Measurements from ENCODE around the gene FGFR4. TPM values are rescaled to one million over a fixed set of nuclear protein-coding genes. Genes with fewer than 3 reads are reported as not detected.

FGFR4 gene
- total RNA-seq, 3 donors from 2014 or later (not counting 1 experiment from before 2014, with no cell fraction given) = 0.72 to 1.5 (median 1.3) TPM

DNA sequence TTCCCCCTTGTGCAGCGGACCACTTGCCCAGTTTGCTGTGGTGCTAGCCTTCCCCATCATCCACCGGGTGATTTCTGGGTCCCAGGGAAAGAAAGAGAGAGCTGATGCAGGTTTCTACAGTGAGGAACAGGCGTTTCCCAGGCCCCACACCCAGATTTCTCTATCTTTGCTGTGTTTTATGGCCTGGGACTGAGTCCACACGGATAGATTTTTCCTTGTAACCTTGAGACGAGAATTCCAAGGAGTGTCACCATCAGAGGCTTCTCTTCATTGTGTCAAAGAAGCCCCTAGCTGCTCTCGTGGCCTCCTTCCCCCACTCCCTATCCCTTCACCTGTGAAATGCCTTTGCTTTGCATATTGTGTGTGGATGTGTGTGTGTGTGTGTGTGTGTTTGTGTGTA is 21.2 kb upstream of the FGFR4 start:
- WGBS (ENCODE audit: insufficient coverage) = 97% methylated on average over 5 of the region's 6 CpGs
- no peak for DNase-seq
- Mint-ChIP-seq H3K4me1 (no peaks in the 10 kb centered on the region), H3K36me3 (no peaks in the 10 kb centered on the region), H3K4me3 (no peak overlapping the region), H3K27ac (no peak overlapping the region), H3K27me3 (ENCODE audit: low read depth in 2 of 2) (no peaks in the 10 kb centered on the region), H3K9me3 (no peaks in the 10 kb centered on the region)
- no peak for ATAC-seq
- no peaks in the 10 kb centered on the region for H3K27me3 ChIP-seq (ENCODE audit: control insufficient read depth, insufficient read depth, low read length)
- intact Hi-C loops (cut with micrococcal nuclease) = no loop called here
- no peak overlapping the region for H3K27ac ChIP-seq (ENCODE audit: low read length)
- TF ChIP-seq, protein P1, sequence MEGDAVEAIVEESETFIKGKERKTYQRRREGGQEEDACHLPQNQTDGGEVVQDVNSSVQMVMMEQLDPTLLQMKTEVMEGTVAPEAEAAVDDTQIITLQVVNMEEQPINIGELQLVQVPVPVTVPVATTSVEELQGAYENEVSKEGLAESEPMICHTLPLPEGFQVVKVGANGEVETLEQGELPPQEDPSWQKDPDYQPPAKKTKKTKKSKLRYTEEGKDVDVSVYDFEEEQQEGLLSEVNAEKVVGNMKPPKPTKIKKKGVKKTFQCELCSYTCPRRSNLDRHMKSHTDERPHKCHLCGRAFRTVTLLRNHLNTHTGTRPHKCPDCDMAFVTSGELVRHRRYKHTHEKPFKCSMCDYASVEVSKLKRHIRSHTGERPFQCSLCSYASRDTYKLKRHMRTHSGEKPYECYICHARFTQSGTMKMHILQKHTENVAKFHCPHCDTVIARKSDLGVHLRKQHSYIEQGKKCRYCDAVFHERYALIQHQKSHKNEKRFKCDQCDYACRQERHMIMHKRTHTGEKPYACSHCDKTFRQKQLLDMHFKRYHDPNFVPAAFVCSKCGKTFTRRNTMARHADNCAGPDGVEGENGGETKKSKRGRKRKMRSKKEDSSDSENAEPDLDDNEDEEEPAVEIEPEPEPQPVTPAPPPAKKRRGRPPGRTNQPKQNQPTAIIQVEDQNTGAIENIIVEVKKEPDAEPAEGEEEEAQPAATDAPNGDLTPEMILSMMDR (IDR thresholded peaks at IDR 0.05) = no peak
- peaks cover 29% of the 10 kb centered on the region for H3K36me3 ChIP-seq (ENCODE audit: control insufficient read depth, insufficient read depth, low read length)
- no peaks in the 10 kb centered on the region for H3K9me3 ChIP-seq (ENCODE audit: control insufficient read depth, insufficient read depth, low read length)
- H3K4me3 ChIP-seq (ENCODE audit: low read length) = no peak overlapping the region
- no peaks in the 10 kb centered on the region for H3K4me1 ChIP-seq (ENCODE audit: control insufficient read depth, insufficient read depth, low read length)

DNA sequence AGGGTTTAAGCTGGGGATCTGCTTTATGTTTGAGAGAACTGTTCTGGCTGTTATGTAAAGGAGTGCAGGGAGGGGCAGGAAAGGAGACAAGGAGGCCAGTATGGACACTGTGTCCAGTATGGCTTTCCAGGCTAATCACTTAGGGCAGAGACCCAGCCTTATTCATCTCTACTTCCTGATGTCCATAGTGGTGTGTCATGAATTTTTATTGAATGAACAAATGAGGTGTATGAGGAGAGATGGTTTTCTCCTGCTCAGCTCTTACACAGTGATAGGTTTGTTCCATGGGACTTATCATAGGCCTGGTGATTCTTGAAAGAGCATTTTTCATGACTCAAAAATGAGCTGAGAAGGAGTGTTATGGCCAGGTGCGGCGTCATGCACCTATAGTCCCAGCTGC is 20.5 kb upstream of the FGFR4 start:
- no peaks in the 10 kb centered on the region for H3K9me3 Mint-ChIP-seq
- Histone ChIP-seq H3K36me3 (ENCODE audit: control insufficient read depth, insufficient read depth, low read length) (peaks cover 29% of the 10 kb centered on the region), H3K27me3 (ENCODE audit: control insufficient read depth, insufficient read depth, low read length) (no peaks in the 10 kb centered on the region), H3K4me3 (ENCODE audit: low read length) (no peak overlapping the region), H3K9me3 (ENCODE audit: control insufficient read depth, insufficient read depth, low read length) (no peaks in the 10 kb centered on the region), H3K27ac (ENCODE audit: low read length) (no peak overlapping the region), H3K4me1 (ENCODE audit: control insufficient read depth, insufficient read depth, low read length) (no peaks in the 10 kb centered on the region)
- no peaks in the 10 kb centered on the region for H3K36me3 Mint-ChIP-seq
- H3K4me1 Mint-ChIP-seq = no peaks in the 10 kb centered on the region
- intact Hi-C loops (cut with micrococcal nuclease) = no loop called here
- H3K4me3 Mint-ChIP-seq = no peak overlapping the region
- H3K27me3 Mint-ChIP-seq (ENCODE audit: low read depth in 2 of 2) = no peaks in the 10 kb centered on the region
- TF ChIP-seq, protein P1 (IDR thresholded peaks at IDR 0.05) = no peak
- no peak for ATAC-seq
- 97% methylated on average over 2 of the region's 2 CpGs for WGBS (ENCODE audit: insufficient coverage)
- DNase-seq = no peak
- H3K27ac Mint-ChIP-seq = no peak overlapping the region

DNA sequence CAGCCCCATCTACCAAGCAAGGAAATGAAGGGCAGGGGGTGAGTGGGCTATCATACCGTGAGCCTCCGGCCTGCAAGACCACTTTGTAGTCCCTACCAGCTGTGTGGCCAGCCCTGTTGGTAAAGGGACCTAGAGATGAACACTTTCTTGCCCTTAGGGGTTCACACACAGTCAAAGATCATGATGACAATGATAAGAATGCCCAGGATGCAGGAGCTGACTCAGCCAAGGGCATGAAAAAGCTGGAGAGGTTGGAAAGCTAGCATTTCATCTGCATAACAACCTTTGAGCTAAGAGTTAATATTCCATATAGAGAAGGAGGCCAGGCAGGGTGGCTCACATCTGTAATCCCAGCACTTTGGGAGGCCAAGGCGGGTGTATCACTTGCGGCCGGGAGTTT is 19.2 kb upstream of the FGFR4 start:
- no peaks in the 10 kb centered on the region for H3K36me3 Mint-ChIP-seq
- TF ChIP-seq, protein P1 (IDR thresholded peaks at IDR 0.05) = no peak
- no peak overlapping the region for H3K27ac Mint-ChIP-seq
- H3K4me3 ChIP-seq (ENCODE audit: low read length) = no peak overlapping the region
- H3K36me3 ChIP-seq (ENCODE audit: control insufficient read depth, insufficient read depth, low read length) = peaks cover 24% of the 10 kb centered on the region
- ATAC-seq (no peak), DNase-seq (no peak)
- H3K4me1 ChIP-seq (ENCODE audit: control insufficient read depth, insufficient read depth, low read length) = peaks cover 3% of the 10 kb centered on the region
- no peaks in the 10 kb centered on the region for H3K9me3 ChIP-seq (ENCODE audit: control insufficient read depth, insufficient read depth, low read length)
- no peak overlapping the region for H3K4me3 Mint-ChIP-seq
- peaks cover 5% of the 10 kb centered on the region in 2 donors for H3K4me1 Mint-ChIP-seq
- no peaks in the 10 kb centered on the region for H3K9me3 Mint-ChIP-seq
- WGBS (ENCODE audit: insufficient coverage) = 97% methylated on average over 3 of the region's 5 CpGs
- intact Hi-C loops (cut with micrococcal nuclease) = no loop called here
- no peak overlapping the region for H3K27ac ChIP-seq (ENCODE audit: low read length)
- H3K27me3 ChIP-seq (ENCODE audit: control insufficient read depth, insufficient read depth, low read length) = no peaks in the 10 kb centered on the region
- no peaks in the 10 kb centered on the region for H3K27me3 Mint-ChIP-seq (ENCODE audit: low read depth in 2 of 2)

DNA sequence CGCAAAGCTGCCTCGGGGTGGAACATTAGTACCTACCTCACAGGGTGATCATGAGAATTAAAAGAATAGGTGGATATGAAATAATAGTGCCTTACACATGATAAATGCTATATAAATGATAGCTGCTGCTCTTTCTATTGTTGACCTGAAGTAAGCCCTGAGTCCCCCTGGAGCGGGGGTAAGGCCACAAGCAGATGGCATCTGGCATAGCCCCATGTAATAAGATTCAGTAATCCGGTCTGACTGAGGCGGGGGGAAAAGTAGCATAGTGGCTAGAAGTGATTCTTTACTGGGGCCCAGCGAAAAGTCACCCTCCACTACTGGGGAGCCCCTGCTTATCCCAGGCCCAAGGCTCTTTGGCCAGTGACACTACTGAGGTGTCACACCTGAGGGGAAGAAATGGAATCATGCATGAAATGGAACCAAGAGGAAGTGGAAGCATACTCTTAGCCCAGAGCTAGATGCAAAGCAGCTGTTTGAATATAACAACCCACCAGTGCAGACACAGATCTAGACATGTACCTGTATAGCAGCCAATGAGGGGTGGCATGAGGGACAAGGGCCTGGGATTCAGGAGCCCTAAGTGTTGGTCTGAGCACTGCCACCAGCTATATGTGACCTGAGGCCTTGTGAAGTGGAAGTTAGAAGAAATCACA is 16.1 kb upstream of the FGFR4 start:
- H3K9me3 ChIP-seq (ENCODE audit: control insufficient read depth, insufficient read depth, low read length) = no peaks in the 10 kb centered on the region
- no peaks in the 10 kb centered on the region for H3K27me3 Mint-ChIP-seq (ENCODE audit: low read depth in 2 of 2)
- TF ChIP-seq, protein P1 (IDR thresholded peaks at IDR 0.05) = no peak
- H3K36me3 Mint-ChIP-seq = no peaks in the 10 kb centered on the region
- WGBS (ENCODE audit: insufficient coverage) = 95% methylated on average over 6 of the region's 6 CpGs
- H3K27ac Mint-ChIP-seq = no peak overlapping the region
- H3K9me3 Mint-ChIP-seq = no peaks in the 10 kb centered on the region
- H3K27me3 ChIP-seq (ENCODE audit: control insufficient read depth, insufficient read depth, low read length) = no peaks in the 10 kb centered on the region
- ATAC-seq (no peak), DNase-seq (no peak)
- no peak overlapping the region for H3K27ac ChIP-seq (ENCODE audit: low read length)
- no peak overlapping the region for H3K4me3 ChIP-seq (ENCODE audit: low read length)
- peaks cover 5% of the 10 kb centered on the region in 2 donors for H3K4me1 Mint-ChIP-seq
- H3K36me3 ChIP-seq (ENCODE audit: control insufficient read depth, insufficient read depth, low read length) = peaks cover 2% of the 10 kb centered on the region
- H3K4me3 Mint-ChIP-seq = no peak overlapping the region
- intact Hi-C loops (cut with micrococcal nuclease) = no loop called here
- H3K4me1 ChIP-seq (ENCODE audit: control insufficient read depth, insufficient read depth, low read length) = peaks cover 3% of the 10 kb centered on the region

All from natural killer cell (primary cell).